ENCODE data around the gene PKD1L1. TPM values are rescaled to one million over a fixed set of nuclear protein-coding genes. Genes with fewer than 3 reads are reported as not detected.

The PKD1L1 gene
- total RNA-seq, 1 experiment from 2014 or later: 0.24 TPM

GRCh38 chr7:47759056-47759706, 189.1 kb downstream of the PKD1L1 start:
- intact Hi-C loops (cut with micrococcal nuclease; ENCODE audit: unreplicated experiment): loop anchor here (1.0 kb wide), 1 partner anchor 60 kb away; no protein-coding TSS in a partner anchor
- Mint-ChIP-seq H3K27me3 (ENCODE audit: unreplicated experiment) (no peaks in the 10 kb centered on the region), H3K4me3 (ENCODE audit: low read depth, unreplicated experiment) (no peak overlapping the region), H3K4me1 (ENCODE audit: low read depth, unreplicated experiment) (peaks cover 52% of the 10 kb centered on the region), H3K36me3 (ENCODE audit: insufficient read depth, unreplicated experiment) (peaks cover 10% of the 10 kb centered on the region), H3K9me3 (ENCODE audit: low read depth, unreplicated experiment) (peaks cover 3% of the 10 kb centered on the region), H3K27ac (ENCODE audit: unreplicated experiment) (peak overlapping the region; percentile 4)
- BruUV-seq (replicated peaks): no TSS peak
- CTCF ChIA-PET: interaction anchor here (0.8 to 1.3 kb wide), 3 partner anchors 23 to 60 kb away, joined by 3 to 5 read pairs (median 3); no protein-coding TSS in a partner anchor
- peak; percentile 48 for DNase-seq
- TF ChIP-seq CTCF (IDR thresholded peaks at IDR 0.05; ENCODE audit: unreplicated experiment): peak; percentile 51

DNA sequence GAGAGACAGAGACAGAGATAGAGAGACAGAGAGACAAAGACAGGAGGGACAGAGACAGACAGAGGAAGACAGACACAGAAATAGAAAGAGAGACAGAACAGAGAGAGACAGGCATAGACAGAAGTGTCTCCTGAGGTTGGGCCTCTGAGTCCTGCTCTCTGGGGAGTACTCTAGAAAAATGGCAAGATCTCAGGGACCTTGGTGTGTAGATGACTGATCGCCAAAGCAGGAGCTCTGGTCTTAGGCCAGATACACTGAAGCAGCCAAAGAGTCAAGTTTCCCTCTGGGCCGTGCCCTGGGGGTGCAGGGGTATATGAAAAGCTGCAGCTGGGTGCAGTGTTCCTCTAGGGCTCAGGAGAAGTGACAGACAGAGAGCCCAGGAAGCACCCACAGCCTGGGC, 189.7 kb downstream of the PKD1L1 start:
- Mint-ChIP-seq H3K27ac (ENCODE audit: unreplicated experiment) (no peak overlapping the region), H3K4me1 (ENCODE audit: low read depth, unreplicated experiment) (peaks cover 46% of the 10 kb centered on the region), H3K36me3 (ENCODE audit: insufficient read depth, unreplicated experiment) (peaks cover 8% of the 10 kb centered on the region), H3K4me3 (ENCODE audit: low read depth, unreplicated experiment) (no peak overlapping the region), H3K27me3 (ENCODE audit: unreplicated experiment) (no peaks in the 10 kb centered on the region), H3K9me3 (ENCODE audit: low read depth, unreplicated experiment) (peaks cover 3% of the 10 kb centered on the region)
- TF ChIP-seq CTCF (IDR thresholded peaks at IDR 0.05; ENCODE audit: unreplicated experiment): no peak
- DNase-seq: no peak
- intact Hi-C loops (cut with micrococcal nuclease; ENCODE audit: unreplicated experiment): no loop called here
- no TSS peak for BruUV-seq (replicated peaks)
- CTCF ChIA-PET: interaction anchor here (0.7 to 1.0 kb wide), 2 partner anchors 56 to 541 kb away, joined by 3 read pairs; no protein-coding TSS in a partner anchor

DNA sequence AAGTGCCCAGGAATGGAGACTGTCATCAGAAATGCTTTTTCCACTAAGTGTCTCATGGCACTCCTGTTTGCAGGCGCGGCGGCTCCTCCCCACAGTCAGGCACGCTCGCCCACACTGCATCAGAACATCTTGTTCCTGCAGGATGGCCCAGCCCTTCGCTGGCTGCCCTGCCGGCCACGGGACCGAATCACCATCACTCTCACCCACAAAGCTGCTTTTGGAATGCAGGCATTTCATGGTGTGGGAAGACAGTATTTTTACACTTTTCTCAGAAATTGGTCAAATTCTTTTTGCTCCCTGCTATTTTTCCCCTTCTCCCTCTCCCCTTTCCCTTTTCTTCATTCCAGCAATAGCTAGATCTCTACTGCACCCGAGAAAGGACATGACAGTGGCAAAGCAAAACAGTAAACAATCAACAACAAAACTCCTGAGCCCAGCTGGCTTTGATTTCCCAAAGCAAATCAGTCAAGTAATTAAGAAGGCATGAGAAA, 190.3 kb downstream of the PKD1L1 start:
- no TSS peak for BruUV-seq (replicated peaks)

GRCh38 chr7:47756636-47757035, 191.6 kb downstream of the PKD1L1 start:
- H3K27ac Mint-ChIP-seq (ENCODE audit: unreplicated experiment): no peak overlapping the region
- H3K9me3 Mint-ChIP-seq (ENCODE audit: low read depth, unreplicated experiment): peaks cover 3% of the 10 kb centered on the region
- peaks cover 34% of the 10 kb centered on the region for H3K4me1 Mint-ChIP-seq (ENCODE audit: low read depth, unreplicated experiment)
- BruUV-seq (replicated peaks): no TSS peak
- CTCF ChIA-PET: no interaction called here
- intact Hi-C loops (cut with micrococcal nuclease; ENCODE audit: unreplicated experiment): no loop called here
- H3K4me3 Mint-ChIP-seq (ENCODE audit: low read depth, unreplicated experiment): no peak overlapping the region
- H3K27me3 Mint-ChIP-seq (ENCODE audit: unreplicated experiment): no peaks in the 10 kb centered on the region
- no peak for TF ChIP-seq CTCF (IDR thresholded peaks at IDR 0.05; ENCODE audit: unreplicated experiment)
- no peaks in the 10 kb centered on the region for H3K36me3 Mint-ChIP-seq (ENCODE audit: insufficient read depth, unreplicated experiment)
- no peak for DNase-seq

More for the DNA sequence above, 190.3 kb downstream of the PKD1L1 start:
- DNase-seq: no peak
- H3K36me3 Mint-ChIP-seq (ENCODE audit: insufficient read depth, unreplicated experiment): peaks cover 2% of the 10 kb centered on the region
- no peak for TF ChIP-seq CTCF (IDR thresholded peaks at IDR 0.05; ENCODE audit: unreplicated experiment)
- H3K27ac Mint-ChIP-seq (ENCODE audit: unreplicated experiment): no peak overlapping the region
- intact Hi-C loops (cut with micrococcal nuclease; ENCODE audit: unreplicated experiment): no loop called here
- peaks cover 40% of the 10 kb centered on the region for H3K4me1 Mint-ChIP-seq (ENCODE audit: low read depth, unreplicated experiment)
- H3K4me3 Mint-ChIP-seq (ENCODE audit: low read depth, unreplicated experiment): no peak overlapping the region
- CTCF ChIA-PET: interaction anchor here (0.7 kb wide), 1 partner anchor 541 kb away, joined by 3 read pairs; no protein-coding TSS in a partner anchor
- H3K27me3 Mint-ChIP-seq (ENCODE audit: unreplicated experiment): no peaks in the 10 kb centered on the region
- H3K9me3 Mint-ChIP-seq (ENCODE audit: low read depth, unreplicated experiment): peaks cover 3% of the 10 kb centered on the region

All from Calu3 (cell line).